HepG2 (cell line): ENCODE results near the gene APOD. TPM values are rescaled to one million over a fixed set of nuclear protein-coding genes. Genes with fewer than 3 reads are reported as not detected.

Source experiments
- ATF7 ChIP-seq, 2 experiments: fragments of 450-650 bp in 1 of 2; sonication (generic) in 1 of 2; formaldehyde crosslinking in 1 of 2; IDR thresholded peaks; 2 replicates each; pipeline versions ENCODE4 v1.4.0 to v1.6.1; 2016 to 2020; ENCODE audit warnings: antibody characterized with exemption in 1 of 2, mild to moderate bottlenecking in 1 of 2, missing genetic modification reagents in 1 of 2
- ATM ChIP-seq: fragments of 450-650 bp; IDR thresholded peaks from 2 replicates; pipeline ENCODE4 v1.7.1; 2017; ENCODE audit warnings: mild to moderate bottlenecking, borderline replicate concordance
- ATRX ChIP-seq: sonication (generic); formaldehyde crosslinking; IDR thresholded peaks from 2 replicates; pipeline ENCODE4 v1.4.0; 2020; ENCODE audit warnings: missing genetic modification reagents, borderline replicate concordance
- FOXM1 ChIP-seq: sonication (generic); formaldehyde crosslinking; IDR thresholded peaks from 2 replicates; pipeline ENCODE4 v1.5.0; 2020; ENCODE audit warnings: missing genetic modification reagents
- GATAD1 ChIP-seq: IDR thresholded peaks from 2 replicates; pipeline ENCODE4 v1.6.1; 2016; ENCODE audit warnings: missing genetic modification reagents, missing compliant biosample characterization
- GTF2F1 ChIP-seq: fragments of 150-350 bp; IDR thresholded peaks from 2 replicates; pipeline ENCODE4 v1.6.1; 2014; ENCODE audit warnings: low read length
- GZF1 ChIP-seq: sonication (generic); formaldehyde crosslinking; IDR thresholded peaks from 2 replicates; pipeline ENCODE4 v1.5.1; 2020; ENCODE audit warnings: mild to moderate bottlenecking, missing genetic modification reagents
- HMG20B ChIP-seq: conservative IDR thresholded peaks from 2 replicates; pipeline ENCODE4 v1.6.1; 2016; ENCODE audit warnings: missing genetic modification reagents, missing compliant biosample characterization
- KDM5A ChIP-seq: fragments of 200-600 bp; sonication (generic); IDR thresholded peaks from 2 replicates; pipeline ENCODE4 v1.7.0; 2018; ENCODE audit warnings: antibody characterized with exemption, mild to moderate bottlenecking, low read length, borderline replicate concordance
- KDM5B ChIP-seq: sonication (generic); formaldehyde crosslinking; IDR thresholded peaks from 2 replicates; pipeline ENCODE4 v1.4.0; 2020; ENCODE audit warnings: missing genetic modification reagents, mild to moderate bottlenecking, borderline replicate concordance
- KLF16 ChIP-seq, 2 experiments: sonication (generic) in 1 of 2; formaldehyde crosslinking in 1 of 2; IDR thresholded peaks; 2 replicates each; pipeline versions ENCODE4 v1.6.1 to v1.8.0; 2016 to 2023; ENCODE audit warnings: missing genetic modification reagents in 2 of 2, missing compliant biosample characterization in 1 of 2
- MBNL3 ChIP-seq: fragments of 250-450 bp; sonication (Bioruptor Pico); conservative IDR thresholded peaks from 2 replicates; pipeline ENCODE4 v1.8.0; 2022; ENCODE audit warnings: mild to moderate bottlenecking, inconsistent platforms
- NKX3-1 ChIP-seq: sonication (generic); formaldehyde crosslinking; IDR thresholded peaks from 2 replicates; pipeline ENCODE4 v1.5.0; 2020; ENCODE audit warnings: missing genetic modification reagents
- NRL ChIP-seq: sonication (generic); formaldehyde crosslinking; IDR thresholded peaks from 2 replicates; pipeline ENCODE4 v1.5.0; 2020; ENCODE audit warnings: missing genetic modification reagents, mild to moderate bottlenecking, moderate library complexity, borderline replicate concordance
- PATZ1 ChIP-seq: sonication (generic); formaldehyde crosslinking; IDR thresholded peaks from 2 replicates; pipeline ENCODE4 v1.4.0; 2020; ENCODE audit warnings: missing genetic modification reagents
- SMAD9 ChIP-seq: sonication (generic); formaldehyde crosslinking; IDR thresholded peaks from 2 replicates; pipeline ENCODE4 v1.5.1; 2020; ENCODE audit warnings: mild to moderate bottlenecking, missing genetic modification reagents
- TP53 ChIP-seq: sonication (generic); formaldehyde crosslinking; conservative IDR thresholded peaks from 2 replicates; pipeline ENCODE4 v1.4.0; 2020; ENCODE audit warnings: missing genetic modification reagents
- TSC22D2 ChIP-seq: sonication (generic); formaldehyde crosslinking; IDR thresholded peaks from 2 replicates; pipeline ENCODE4 v1.5.1; 2020; ENCODE audit warnings: missing genetic modification reagents, mild to moderate bottlenecking, borderline replicate concordance
- ZNF30 ChIP-seq: sonication (generic); formaldehyde crosslinking; IDR thresholded peaks from 2 replicates; pipeline ENCODE4 v1.5.0; 2020; ENCODE audit warnings: mild to moderate bottlenecking, missing genetic modification reagents
- ZNF337 ChIP-seq: sonication (generic); formaldehyde crosslinking; IDR thresholded peaks from 2 replicates; pipeline ENCODE4 v1.5.1; 2020; ENCODE audit warnings: missing genetic modification reagents, low read depth, mild to moderate bottlenecking, borderline replicate concordance
- ZNF468 ChIP-seq: sonication (generic); formaldehyde crosslinking; IDR thresholded peaks from 2 replicates; pipeline ENCODE4 v1.8.0; 2022; ENCODE audit warnings: mild to moderate bottlenecking, moderate library complexity, missing genetic modification reagents
- ZNF572 ChIP-seq: sonication (generic); formaldehyde crosslinking; IDR thresholded peaks from 2 replicates; pipeline ENCODE4 v1.5.1; 2020; ENCODE audit warnings: mild to moderate bottlenecking, missing genetic modification reagents
- ZSCAN9 ChIP-seq: IDR thresholded peaks from 2 replicates; pipeline ENCODE4 v1.6.1; 2016; ENCODE audit warnings: borderline replicate concordance
- polyA plus RNA-seq, 8 experiments: library from polyadenylated mRNA; depleted of rRNA in 3 of 8; stranded (reverse) in 7 of 8; unstranded in 1 of 8; fragments of >200 nt; fragmentation: Illumina TruSeq in 4 of 8; extraction: Trizol in 4 of 8; gene quantifications; 2 replicates each; pipeline versions ENCODE4 v1.2.1 to v1.2.3, GENCODE V29; 2011 to 2016; ENCODE audit warnings: low read depth in 4 of 8, missing spikeins in 1 of 8, mixed read lengths in 1 of 8; ENCODE audit not compliant: insufficient read depth in 1 of 8
- total RNA-seq, 5 experiments: library from RNA; depleted of rRNA; stranded (reverse); fragments of >200 nt; fragmentation: Illumina TruSeq; extraction: Trizol; gene quantifications; 2 replicates each; pipeline ENCODE4 v1.2.3, GENCODE V29; 2016; ENCODE audit warnings: low read depth in 1 of 5
- TF ChIP-seq, protein P1 (sequence below): IDR thresholded peaks from 2 replicates; pipeline ENCODE4 v1.6.1; 2016; ENCODE audit warnings: mild to moderate bottlenecking
- TF ChIP-seq, protein P2 (sequence below): sonication (generic); formaldehyde crosslinking; IDR thresholded peaks from 2 replicates; pipeline ENCODE4 v1.5.0; 2020; ENCODE audit warnings: mild to moderate bottlenecking, missing genetic modification reagents, moderate library complexity

APOD gene
- total and polyA plus RNA-seq, 2 of the 13 experiments (the other 11 are each of a cell fraction or from before 2014, with no cell fraction given) = not detected

- peak in 1 of 2 experiments; percentile 78; a peak in 2 of 4 replicates for TF ChIP-seq KLF16 (CRISPR knock-in tag; IDR thresholded peaks at IDR 0.05)
- TF ChIP-seq TSC22D2 (CRISPR knock-in tag) = no peak
- peak; percentile 43; the same call in 1 of the 2 replicates for TF ChIP-seq KDM5A
- TF ChIP-seq, protein P1, sequence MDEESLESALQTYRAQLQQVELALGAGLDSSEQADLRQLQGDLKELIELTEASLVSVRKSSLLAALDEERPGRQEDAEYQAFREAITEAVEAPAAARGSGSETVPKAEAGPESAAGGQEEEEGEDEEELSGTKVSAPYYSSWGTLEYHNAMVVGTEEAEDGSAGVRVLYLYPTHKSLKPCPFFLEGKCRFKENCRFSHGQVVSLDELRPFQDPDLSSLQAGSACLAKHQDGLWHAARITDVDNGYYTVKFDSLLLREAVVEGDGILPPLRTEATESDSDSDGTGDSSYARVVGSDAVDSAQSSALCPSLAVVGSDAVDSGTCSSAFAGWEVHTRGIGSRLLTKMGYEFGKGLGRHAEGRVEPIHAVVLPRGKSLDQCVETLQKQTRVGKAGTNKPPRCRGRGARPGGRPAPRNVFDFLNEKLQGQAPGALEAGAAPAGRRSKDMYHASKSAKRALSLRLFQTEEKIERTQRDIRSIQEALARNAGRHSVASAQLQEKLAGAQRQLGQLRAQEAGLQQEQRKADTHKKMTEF (CRISPR knock-in tag) = peak; percentile 85; the same call in 1 of the 2 replicates
- TF ChIP-seq, protein P2, sequence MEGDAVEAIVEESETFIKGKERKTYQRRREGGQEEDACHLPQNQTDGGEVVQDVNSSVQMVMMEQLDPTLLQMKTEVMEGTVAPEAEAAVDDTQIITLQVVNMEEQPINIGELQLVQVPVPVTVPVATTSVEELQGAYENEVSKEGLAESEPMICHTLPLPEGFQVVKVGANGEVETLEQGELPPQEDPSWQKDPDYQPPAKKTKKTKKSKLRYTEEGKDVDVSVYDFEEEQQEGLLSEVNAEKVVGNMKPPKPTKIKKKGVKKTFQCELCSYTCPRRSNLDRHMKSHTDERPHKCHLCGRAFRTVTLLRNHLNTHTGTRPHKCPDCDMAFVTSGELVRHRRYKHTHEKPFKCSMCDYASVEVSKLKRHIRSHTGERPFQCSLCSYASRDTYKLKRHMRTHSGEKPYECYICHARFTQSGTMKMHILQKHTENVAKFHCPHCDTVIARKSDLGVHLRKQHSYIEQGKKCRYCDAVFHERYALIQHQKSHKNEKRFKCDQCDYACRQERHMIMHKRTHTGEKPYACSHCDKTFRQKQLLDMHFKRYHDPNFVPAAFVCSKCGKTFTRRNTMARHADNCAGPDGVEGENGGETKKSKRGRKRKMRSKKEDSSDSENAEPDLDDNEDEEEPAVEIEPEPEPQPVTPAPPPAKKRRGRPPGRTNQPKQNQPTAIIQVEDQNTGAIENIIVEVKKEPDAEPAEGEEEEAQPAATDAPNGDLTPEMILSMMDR = no peak
- TF ChIP-seq ZNF572 (CRISPR knock-in tag) = no peak
- TF ChIP-seq GZF1 = no peak
- no peak for TF ChIP-seq ZNF337 (CRISPR knock-in tag)
- peak; percentile 75 for TF ChIP-seq GATAD1
- no peak for TF ChIP-seq ZNF468
- peak; percentile 90; the same call in 1 of the 2 replicates for TF ChIP-seq ZNF30 (CRISPR knock-in tag)
- TF ChIP-seq GTF2F1 = no peak
- TF ChIP-seq ATRX (CRISPR knock-in tag) = no peak
- peak; percentile 91 for TF ChIP-seq KDM5B (CRISPR knock-in tag)
- no peak for TF ChIP-seq ATM
- no peak for TF ChIP-seq ZSCAN9 (CRISPR knock-in tag)
- TF ChIP-seq PATZ1 (CRISPR knock-in tag) = no peak
- 0 out of 2 replicates have a peak, but pooled peaks have one; percentile 23 for TF ChIP-seq TP53
- no peak for TF ChIP-seq ATF7 (IDR thresholded peaks at IDR 0.05)
- no peak for TF ChIP-seq ATF7 (CRISPR knock-in tag; IDR thresholded peaks at IDR 0.05)
- TF ChIP-seq NKX3-1 (CRISPR knock-in tag) = peak; percentile 73
- TF ChIP-seq HMG20B (CRISPR knock-in tag) = no peak
- no peak for TF ChIP-seq FOXM1 (CRISPR knock-in tag)
- TF ChIP-seq SMAD9 = no peak
- peak; percentile 90 for TF ChIP-seq NRL (CRISPR knock-in tag)
- TF ChIP-seq MBNL3 (CRISPR knock-in tag) = no peak
Measured at GRCh38 chr3:195542698-195543499, 40.8 kb downstream of the APOD start, which contains the start of gene PPP1R2 (continued).
